Subcutaneous adipose tissue (tissue), 4 donors: ENCODE results near the gene TBX2. TPM values are rescaled to one million over a fixed set of nuclear protein-coding genes. Genes with fewer than 3 reads are reported as not detected.

Source experiments
- CTCF ChIP-seq: fragments of 450-650 bp; IDR thresholded peaks from one replicate; pipeline ENCODE4 v1.5.1; 2016; ENCODE audit warnings: low read depth, mild to moderate bottlenecking, control low read depth, antibody characterized with exemption, moderate library complexity
- total RNA-seq, 4 donors: library from RNA; depleted of rRNA; stranded (reverse); fragments of >200 nt; gene quantifications; one replicate each; pipeline ENCODE4 v1.1.0, GENCODE V29; 2016

The TBX2 gene
- total RNA-seq, 4 donors from 2014 or later, result 2.5 to 16.2 (median 4.1) TPM

DNA sequence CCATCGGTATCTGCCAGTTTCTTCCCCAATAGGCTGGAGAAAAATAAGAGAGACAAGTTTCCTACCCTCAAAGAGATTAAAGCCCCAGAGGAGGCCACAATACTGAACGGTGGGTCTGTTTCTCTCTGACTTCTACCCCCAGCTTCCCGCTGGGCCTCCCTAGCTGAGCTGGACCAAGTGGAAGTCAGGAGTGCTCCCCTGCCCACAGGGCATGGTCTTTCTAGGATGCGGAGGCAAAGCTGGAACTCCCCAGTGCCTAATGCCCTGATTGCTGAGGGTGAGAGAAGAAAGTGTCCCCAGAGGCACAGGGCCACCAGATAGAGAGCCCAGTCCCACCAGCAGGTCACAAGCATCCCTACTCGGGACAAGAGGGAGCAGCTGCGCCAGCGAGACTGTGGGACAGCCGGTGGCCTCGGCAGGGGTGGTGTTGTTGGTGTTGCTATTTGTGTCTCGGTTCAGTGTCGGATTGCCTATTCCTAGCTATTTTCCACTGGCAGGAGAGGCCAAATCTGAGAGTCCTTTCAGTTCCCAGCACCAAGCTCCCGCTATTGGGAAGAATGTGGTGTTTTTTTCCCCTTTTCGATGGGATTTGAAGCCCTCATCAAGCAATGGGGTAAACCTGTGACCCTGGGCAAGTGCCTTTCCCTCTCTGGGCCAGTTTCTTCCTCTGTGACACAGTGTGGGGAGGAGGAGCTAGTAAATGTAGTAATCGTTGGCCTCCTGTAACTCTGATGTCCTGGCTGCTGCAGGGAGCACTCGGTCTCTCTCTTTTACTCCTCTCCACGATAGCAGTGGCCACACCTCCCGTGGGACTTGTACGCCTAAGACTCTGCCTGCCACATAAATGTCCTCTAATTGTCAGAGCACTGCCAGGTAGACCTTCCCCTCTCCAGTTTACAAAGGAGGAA is 22.5 kb upstream of the TBX2 start:
- TF ChIP-seq CTCF, result no peak

DNA sequence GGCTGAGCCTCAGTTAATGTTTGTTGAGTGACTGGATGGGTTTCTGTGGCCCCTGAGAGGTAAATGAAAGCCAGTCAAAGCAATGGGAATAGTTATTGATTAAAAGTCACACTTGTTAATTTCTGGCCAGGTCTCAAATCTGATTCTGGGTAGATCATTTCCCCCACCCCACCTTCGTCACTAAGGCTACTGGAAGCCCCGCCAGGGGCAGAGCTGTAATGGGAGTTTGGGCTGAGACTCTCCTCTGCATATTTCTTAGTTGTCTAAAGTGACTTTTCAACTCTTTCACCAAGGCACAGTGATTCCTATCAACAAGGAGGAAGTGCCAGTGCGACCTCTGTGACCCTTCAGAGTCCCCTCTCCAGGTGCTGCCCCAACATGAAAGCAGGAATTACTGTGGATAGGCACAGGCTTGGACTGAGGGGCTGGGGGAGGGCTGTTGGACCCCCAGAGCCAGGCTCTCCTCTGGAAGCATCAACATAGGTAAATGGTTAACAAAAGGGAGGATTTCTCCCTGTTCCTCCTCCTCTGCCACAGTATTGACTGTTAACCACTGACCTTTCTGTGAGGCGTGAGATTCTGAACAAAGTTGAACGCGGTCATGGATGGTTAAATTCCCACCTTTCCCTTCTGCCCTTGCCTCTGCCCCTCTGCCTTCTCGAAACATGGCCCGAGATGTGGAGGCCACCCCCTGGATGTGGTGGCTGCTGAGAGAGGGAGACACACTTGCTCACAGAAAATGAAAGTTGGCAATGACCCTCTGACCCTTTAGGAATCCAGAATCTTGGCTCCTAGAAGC is 20.8 kb upstream of the TBX2 start:
- no peak for TF ChIP-seq CTCF

- TF ChIP-seq CTCF, result peak; percentile 57
Measured at GRCh38 chr17:61379457-61380216, 20.0 kb upstream of the TBX2 start.

GRCh38 chr17:61380217-61380835 is 19.3 kb upstream of the TBX2 start:
- no peak for TF ChIP-seq CTCF

DNA sequence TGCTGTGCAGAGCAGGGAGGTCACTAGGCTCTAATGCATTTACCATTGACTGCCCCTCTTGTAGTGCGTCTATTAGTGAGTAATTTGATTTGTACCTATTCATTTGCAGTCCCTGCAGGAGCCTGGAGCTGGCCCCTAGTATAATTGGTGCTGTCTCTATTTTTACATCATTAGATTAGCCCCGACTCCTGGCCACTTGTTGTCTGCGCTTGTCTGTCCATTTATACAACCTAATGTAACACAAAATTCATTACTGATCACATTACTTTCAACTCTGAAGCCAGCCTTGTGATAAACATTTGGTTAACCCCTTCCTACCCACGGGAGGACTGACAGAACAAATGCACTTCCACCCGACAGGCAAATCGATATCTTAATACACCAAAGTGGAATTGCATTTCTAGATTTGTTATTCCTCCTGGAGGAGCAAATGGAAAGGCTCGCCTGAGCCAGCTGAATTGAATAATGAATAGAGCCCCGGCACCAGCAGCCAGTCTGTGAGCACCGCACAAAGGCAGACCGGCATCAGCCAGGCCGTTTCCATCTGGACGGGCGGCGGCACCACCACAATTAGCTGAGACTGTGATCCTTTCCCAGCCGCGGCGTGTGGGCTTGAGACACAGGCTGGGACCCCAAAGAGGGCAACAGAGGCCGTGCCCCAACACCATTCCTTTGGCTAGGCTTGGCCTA is 18.7 kb upstream of the TBX2 start:
- TF ChIP-seq CTCF, result no peak

GRCh38 chr17:61381537-61381936 is 18.1 kb upstream of the TBX2 start:
- TF ChIP-seq CTCF, result no peak
